Mesothelial cell of epicardium (in vitro differentiated cells): ENCODE results near the gene SLC38A11. TPM values are rescaled to one million over a fixed set of nuclear protein-coding genes. Genes with fewer than 3 reads are reported as not detected.

Experiments used
- DNase-seq, 2 experiments: peaks; one replicate each; pipeline ENCODE4 v3.0.0; 2021; ENCODE audit warnings: low spot score in 2 of 2; ENCODE audit not compliant: unreplicated experiment in 2 of 2
- H3K27ac Mint-ChIP-seq: 2 replicates; pipeline ENCODE4 v1.8.0; 2021; ENCODE audit warnings: mixed read lengths
- H3K27me3 Mint-ChIP-seq: 2 replicates; pipeline ENCODE4 v1.8.0; 2021; ENCODE audit warnings: low read depth, mixed read lengths
- H3K36me3 Mint-ChIP-seq: 2 replicates; pipeline ENCODE4 v1.8.0; 2021; ENCODE audit warnings: mixed read lengths
- H3K4me1 Mint-ChIP-seq: 2 replicates; pipeline ENCODE4 v1.8.0; 2021; ENCODE audit warnings: mixed read lengths
- H3K4me3 Mint-ChIP-seq: 2 replicates; pipeline ENCODE4 v1.8.0; 2021; ENCODE audit warnings: mild to moderate bottlenecking, moderate library complexity, mixed read lengths
- H3K9me3 Mint-ChIP-seq: 2 replicates; pipeline ENCODE4 v1.8.0; 2021; ENCODE audit warnings: mixed read lengths
- CTCF ChIP-seq: fragments of 200-600 bp; sonication (generic); IDR thresholded peaks from one replicate; pipeline ENCODE4 v1.5.0; 2021; ENCODE audit warnings: antibody characterized with exemption; ENCODE audit not compliant: unreplicated experiment
- total RNA-seq: library from RNA; stranded (reverse); gene quantifications from 3 replicates; pipeline ENCODE4 v1.2.1, GENCODE V29; 2021

The SLC38A11 gene
- total RNA-seq, 1 donor from 2014 or later = 0.54 TPM

GRCh38 chr2:164897469-164898260 lies 57.7 kb downstream of the SLC38A11 start:
- Mint-ChIP-seq H3K27ac (peak overlapping the region; percentile 14), H3K4me1 (peaks cover 37% of the 10 kb centered on the region), H3K4me3 (no peak overlapping the region), H3K9me3 (peaks cover 10% of the 10 kb centered on the region), H3K27me3 (no peaks in the 10 kb centered on the region), H3K36me3 (peaks cover 4% of the 10 kb centered on the region)
- DNase-seq = no peak
- no peak for TF ChIP-seq CTCF

GRCh38 chr2:164896634-164897355 lies 58.5 kb downstream of the SLC38A11 start:
- TF ChIP-seq CTCF = no peak
- DNase-seq = no peak
- H3K27ac Mint-ChIP-seq = peak overlapping the region; percentile 31

GRCh38 chr2:164896226-164896625 lies 59.1 kb downstream of the SLC38A11 start:
- TF ChIP-seq CTCF = no peak
- Mint-ChIP-seq H3K4me3 (no peak overlapping the region), H3K27ac (no peak overlapping the region), H3K27me3 (no peaks in the 10 kb centered on the region), H3K9me3 (peaks cover 10% of the 10 kb centered on the region), H3K36me3 (peaks cover 4% of the 10 kb centered on the region), H3K4me1 (peaks cover 44% of the 10 kb centered on the region)
- DNase-seq = no peak

More at GRCh38 chr2:164896634-164897355, 58.5 kb downstream of the SLC38A11 start:
- Mint-ChIP-seq H3K36me3 (peaks cover 4% of the 10 kb centered on the region), H3K27me3 (no peaks in the 10 kb centered on the region), H3K4me1 (peaks cover 40% of the 10 kb centered on the region), H3K9me3 (peaks cover 10% of the 10 kb centered on the region), H3K4me3 (no peak overlapping the region)

GRCh38 chr2:164891460-164891859 lies 63.9 kb downstream of the SLC38A11 start:
- no peaks in the 10 kb centered on the region for H3K27me3 Mint-ChIP-seq
- H3K4me1 Mint-ChIP-seq = peaks cover 39% of the 10 kb centered on the region

GRCh38 chr2:164890544-164890943 lies 64.8 kb downstream of the SLC38A11 start:
- Mint-ChIP-seq H3K36me3 (no peaks in the 10 kb centered on the region), H3K27me3 (no peaks in the 10 kb centered on the region), H3K4me1 (peaks cover 37% of the 10 kb centered on the region), H3K4me3 (no peak overlapping the region), H3K27ac (peak overlapping the region; percentile 59), H3K9me3 (no peaks in the 10 kb centered on the region)
- DNase-seq = no peak
- TF ChIP-seq CTCF = no peak

More at GRCh38 chr2:164891460-164891859, 63.9 kb downstream of the SLC38A11 start:
- Mint-ChIP-seq H3K4me3 (no peak overlapping the region), H3K36me3 (no peaks in the 10 kb centered on the region), H3K27ac (peak overlapping the region; percentile 71), H3K9me3 (no peaks in the 10 kb centered on the region)
- no peak for DNase-seq
- TF ChIP-seq CTCF = no peak
